KBM-7 (cell line): ENCODE results near the gene NECTIN3.

Experiments used
- DNase-seq: peaks from one replicate; pipeline ENCODE4 v3.0.0-alpha.2; 2015
- in situ Hi-C: fragments of 300-500 bp; cut with MboI; formaldehyde crosslinking; loops from 2 replicates; pipeline ENCODE4 v1.14.3; 2020; ENCODE audit warnings: low sequenced_read_pairs, low pct_unique_long_range_greater_than_20kb, mixed read lengths

The NECTIN3 gene

GRCh38 chr3:111071257-111072030 is at the start of gene NECTIN3:
NECTIN3 (plus strand) TSS chr3:111071816; CDS start chr3:111072018, 202 bp downstream.
- peak; percentile 56 for DNase-seq
- in situ Hi-C loops, result no loop called here

DNA sequence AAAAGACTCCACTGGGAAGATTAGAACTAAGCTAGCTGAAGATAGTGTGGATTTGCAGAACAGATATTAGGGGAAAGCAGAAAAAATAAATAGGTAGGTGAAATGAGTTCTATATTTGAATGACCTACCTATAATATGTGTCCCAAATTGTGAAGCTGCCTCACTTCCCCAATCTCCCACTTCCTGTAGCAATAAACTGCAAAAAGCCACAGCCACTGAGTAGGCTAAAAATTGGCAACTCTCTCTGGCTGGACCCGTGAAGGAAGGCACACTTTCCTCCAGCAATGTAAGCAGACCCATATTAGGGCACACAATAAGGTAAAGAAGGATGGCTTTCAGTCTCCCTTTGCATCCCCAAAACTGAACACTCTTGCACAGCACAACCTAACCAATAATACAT is 43.7 kb upstream of the NECTIN3 start:
- in situ Hi-C loops, result no loop called here
- DNase-seq, result peak; percentile 5

GRCh38 chr3:111031538-111031937 is 40.1 kb upstream of the NECTIN3 start:
- no peak for DNase-seq
- in situ Hi-C loops, result no loop called here

DNA sequence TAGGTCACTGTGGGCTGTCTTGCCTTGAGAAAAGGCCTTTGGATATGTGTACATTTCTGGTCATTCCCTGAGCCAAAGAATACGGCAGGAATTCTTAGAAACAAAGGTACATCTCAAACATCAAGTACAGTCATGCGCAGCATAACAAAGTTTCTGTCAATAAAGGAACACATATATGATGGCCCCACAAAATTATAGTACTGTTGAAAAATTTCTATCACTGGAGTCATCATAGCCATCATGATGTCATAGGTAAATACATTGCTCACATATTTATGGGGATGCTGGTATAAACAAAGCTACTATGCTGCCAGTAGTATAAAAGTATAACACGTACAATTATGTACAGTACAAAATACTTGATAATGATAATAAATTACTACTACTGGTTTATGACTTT is 38.9 kb upstream of the NECTIN3 start:
- in situ Hi-C loops, result no loop called here

GRCh38 chr3:111033470-111034050 is 38.1 kb upstream of the NECTIN3 start:
- in situ Hi-C loops, result no loop called here
- no peak for DNase-seq

More for the DNA sequence above, 38.9 kb upstream of the NECTIN3 start:
- DNase-seq, result no peak

- in situ Hi-C loops, result no loop called here
- DNase-seq, result no peak
These were observed 36.3 kb upstream of the NECTIN3 start for GRCh38 chr3:111035316-111035715.

DNA sequence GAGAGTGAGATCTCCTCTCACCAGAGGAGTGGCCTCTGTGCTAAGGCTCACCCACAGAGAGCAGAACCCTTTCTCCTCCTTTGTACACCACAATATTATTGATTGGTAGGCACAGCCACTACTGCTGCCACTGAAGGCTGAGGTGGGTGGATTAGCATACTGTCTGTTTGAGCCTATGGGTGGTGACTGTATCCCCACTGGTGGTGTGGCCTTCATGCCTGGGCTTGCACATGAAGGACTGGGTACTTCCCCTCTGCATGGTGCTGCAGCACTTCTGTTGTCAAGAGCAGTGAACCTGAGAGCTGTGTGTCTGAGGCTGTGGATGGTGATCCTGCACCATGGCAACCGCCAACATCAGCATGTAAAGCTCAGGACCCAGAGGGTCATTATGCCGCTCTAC is 35.7 kb upstream of the NECTIN3 start:
- in situ Hi-C loops, result no loop called here
- no peak for DNase-seq

DNA sequence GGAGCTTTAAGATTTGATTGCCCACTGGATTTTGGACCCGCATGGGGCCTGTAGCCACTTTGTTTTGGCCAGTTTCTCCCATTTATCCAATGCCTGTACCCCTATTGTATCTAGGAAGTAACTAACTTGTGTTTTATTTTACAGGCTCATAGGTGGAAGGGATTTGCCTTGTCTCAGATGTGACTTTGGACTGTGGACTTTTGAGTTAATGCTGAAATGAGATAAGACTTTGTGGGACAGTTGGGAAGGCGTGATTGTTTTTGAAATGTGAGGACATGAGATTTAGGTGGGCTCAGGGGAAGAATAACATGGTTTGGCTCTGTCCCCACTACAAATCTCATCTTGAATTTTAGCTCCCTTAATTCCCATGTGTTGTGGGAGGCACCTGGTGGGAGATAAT is 30.7 kb upstream of the NECTIN3 start:
- in situ Hi-C loops, result no loop called here
- no peak for DNase-seq

DNA sequence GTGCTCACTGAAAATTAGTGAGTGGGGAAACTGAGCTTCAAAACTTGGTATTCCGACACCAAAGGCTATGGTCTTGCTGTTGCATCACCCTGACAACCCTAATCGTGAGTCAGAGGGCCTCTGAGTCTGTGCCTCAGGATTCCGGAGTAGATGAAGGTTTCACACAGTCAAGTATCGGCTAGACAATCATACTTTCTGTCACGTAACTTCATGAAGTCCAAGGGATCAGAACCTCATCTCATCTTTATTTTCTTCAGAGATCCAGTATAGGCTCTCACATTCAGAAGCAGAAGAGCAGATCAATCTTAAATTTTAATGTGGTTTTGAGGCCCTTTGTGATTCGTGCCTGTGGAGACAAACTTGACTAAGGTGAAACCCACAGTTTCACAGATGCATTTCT is 26.1 kb upstream of the NECTIN3 start:
- in situ Hi-C loops, result no loop called here
- no peak for DNase-seq

DNA sequence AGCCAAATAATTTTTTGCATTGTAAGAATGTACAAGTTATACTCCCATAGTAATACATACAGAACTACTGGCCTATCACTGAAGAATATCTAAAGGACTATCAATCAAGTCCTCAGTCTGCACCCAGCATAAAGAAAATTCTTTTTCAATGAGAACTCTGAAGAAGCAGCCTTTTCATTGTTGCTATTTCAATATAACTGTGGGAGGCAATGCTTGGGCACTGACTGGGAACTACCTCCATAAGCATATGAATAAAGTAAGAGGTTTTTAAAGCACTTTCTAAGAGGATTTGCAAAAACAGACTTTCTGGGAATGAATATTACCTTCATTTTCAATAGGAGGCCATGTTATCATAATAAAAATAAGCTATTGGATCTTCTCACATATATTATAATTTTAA is 24.6 kb upstream of the NECTIN3 start:
- in situ Hi-C loops, result no loop called here
- DNase-seq, result no peak

DNA sequence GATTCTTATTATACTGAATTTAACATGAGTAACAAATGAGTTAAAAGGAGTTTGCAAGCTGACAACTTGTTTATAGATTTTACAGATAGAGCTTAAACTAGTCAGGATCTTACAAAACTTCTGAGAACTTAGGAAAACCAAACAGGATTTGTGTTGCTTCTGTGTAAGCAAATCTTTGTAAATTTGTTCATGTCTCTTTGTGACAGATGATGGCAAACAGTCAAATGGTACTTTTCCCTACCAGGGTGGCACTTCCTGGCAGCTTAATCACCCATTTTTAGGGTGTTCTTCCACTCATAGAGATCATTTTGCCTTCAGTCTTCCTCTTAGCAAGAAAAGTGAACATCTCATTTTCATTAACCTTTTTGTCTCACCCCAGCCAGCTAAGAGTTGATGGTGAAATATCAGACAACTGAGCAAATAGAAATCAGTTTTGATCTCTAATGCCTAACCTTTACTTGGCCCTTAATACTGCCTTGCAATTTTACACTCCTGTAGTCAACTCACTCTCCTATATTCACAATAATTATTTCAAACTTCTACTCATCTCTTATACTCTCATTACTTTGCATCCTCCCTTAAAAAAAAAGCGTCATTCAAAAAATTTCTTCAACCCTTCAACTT is 23.7 kb upstream of the NECTIN3 start:
- in situ Hi-C loops, result no loop called here
- DNase-seq, result no peak

DNA sequence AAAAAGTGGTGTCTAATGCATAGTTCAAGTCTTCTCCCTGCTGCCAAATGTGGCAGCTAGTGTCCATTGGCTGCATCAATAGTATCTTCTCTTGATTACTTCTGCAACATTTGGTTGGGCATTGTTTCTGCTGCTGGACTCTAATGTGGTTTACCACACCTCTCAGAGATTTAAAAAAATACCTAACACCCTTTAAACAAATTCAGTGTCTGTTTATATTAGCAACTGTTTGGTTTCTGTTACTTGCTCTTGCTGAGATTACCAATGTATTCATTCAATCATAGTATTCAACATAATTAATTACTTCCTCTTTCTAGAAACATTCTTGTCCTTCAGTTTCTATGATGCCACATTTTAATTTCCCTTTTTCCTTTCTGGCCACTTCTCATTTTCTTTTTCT is 20.3 kb upstream of the NECTIN3 start:
- in situ Hi-C loops, result no loop called here
- DNase-seq, result no peak

DNA sequence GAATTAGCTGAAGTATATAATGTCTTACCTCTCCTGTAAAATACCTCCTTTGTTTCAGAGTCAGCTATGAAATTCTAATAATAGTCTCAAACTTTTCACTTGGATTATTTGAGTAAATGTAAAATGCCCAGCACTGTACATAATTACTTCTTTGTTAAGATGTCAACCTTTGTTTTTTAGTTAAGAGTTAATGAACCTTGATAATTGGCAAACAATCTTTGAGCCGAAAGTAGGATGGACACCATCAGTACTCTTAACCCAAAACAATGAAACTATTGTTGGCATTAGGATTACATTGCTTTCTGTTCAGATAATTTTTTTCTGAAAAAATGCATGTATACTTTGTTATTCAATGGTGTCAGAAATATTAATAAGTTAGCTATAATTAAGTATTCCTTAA is 3.0 kb upstream of the NECTIN3 start:
- in situ Hi-C loops, result no loop called here

DNA sequence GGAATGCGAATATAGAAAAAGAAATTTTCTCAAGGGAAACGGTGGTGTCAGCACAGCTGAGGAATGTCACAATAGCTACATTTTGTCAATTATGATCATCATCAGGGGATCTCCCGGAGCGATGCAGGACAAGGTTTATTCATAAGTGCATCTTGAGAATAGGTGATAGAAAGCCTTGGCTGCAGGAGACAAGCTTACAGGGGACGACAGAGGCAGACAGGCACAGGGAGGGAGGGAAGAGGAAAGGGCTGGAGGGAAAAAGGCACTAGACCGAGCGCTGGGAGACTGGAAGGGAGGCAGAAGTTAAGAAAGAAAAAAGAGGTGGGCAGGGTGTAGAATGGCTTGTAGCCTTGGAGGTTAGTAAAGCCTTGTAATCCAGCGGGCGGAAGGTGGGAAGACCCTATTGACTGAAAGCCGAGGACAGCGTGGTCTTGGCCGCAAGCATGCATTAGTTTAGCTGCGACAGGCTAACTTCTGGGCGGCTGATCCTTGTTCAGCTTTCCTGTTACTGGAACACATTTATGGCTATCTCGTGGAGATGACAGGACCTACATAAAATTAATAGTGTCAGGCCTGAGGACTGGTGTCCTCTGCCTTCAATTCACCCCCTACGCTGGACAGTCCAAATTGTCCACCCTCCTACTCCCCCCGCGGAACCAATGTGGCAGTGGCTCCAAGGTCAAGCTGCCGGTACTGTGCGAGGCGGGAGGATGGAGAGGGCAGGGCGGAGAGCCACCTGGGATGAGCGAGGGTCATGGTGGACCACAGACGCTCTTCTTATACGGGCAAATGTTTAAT is 1.4 kb upstream of the NECTIN3 start:
- in situ Hi-C loops, result no loop called here
- DNase-seq, result no peak

More for the DNA sequence above, 3.0 kb upstream of the NECTIN3 start:
- DNase-seq, result no peak

- DNase-seq, result no peak
- in situ Hi-C loops, result no loop called here
These were observed 802 bp upstream of the NECTIN3 start for GRCh38 chr3:111070772-111071256.

- in situ Hi-C loops, result no loop called here
- DNase-seq, result no peak
These were observed 660 bp downstream of the NECTIN3 start for GRCh38 chr3:111072031-111072921.

DNA sequence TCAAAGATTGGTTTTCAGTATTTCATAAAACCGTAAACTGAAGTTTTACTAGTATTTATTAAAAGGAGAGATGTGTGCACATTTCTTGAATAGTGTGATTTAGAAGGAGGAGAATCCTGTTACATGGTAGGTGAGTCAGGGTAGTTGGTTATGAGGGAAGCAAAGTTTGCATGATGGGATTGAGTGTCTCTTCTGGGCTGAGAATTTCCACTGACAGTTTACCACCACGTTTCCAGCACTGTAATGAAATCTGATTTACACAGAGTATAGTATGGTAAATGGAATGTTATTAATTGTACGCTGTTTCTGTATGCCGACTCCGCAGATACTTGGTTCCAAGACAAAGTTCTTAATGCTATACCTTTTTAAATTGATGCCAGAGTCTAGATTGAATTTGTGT is 1.6 kb downstream of the NECTIN3 start:
- in situ Hi-C loops, result no loop called here

GRCh38 chr3:111076732-111077131 is 5.1 kb downstream of the NECTIN3 start:
- DNase-seq, result no peak
- in situ Hi-C loops, result no loop called here

More for the DNA sequence above, 1.6 kb downstream of the NECTIN3 start:
- no peak for DNase-seq

DNA sequence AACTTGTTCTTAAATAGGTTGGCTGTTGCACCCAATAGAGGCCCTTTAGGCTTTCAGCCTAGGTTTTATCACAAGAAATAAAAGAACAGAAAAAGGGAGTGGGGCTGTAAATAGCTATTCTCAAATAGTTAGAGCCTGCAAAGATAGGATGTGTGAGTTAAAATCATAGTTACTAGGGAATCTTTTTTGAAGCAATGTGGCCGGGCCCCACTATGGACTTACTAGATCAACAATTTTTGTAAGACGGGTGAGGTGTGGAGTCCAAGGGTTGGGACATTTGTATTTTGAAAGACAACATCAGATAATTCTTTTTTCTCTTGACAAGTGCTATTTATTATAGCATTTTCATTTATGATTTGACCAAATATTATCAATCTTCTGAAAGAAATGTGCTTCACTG is 5.8 kb downstream of the NECTIN3 start:
- DNase-seq, result no peak

More for the DNA sequence above, 5.8 kb downstream of the NECTIN3 start:
- in situ Hi-C loops, result no loop called here
